HG03565 (cell line): Measurements from ENCODE around the gene PDLIM7.

Source experiments
- ATAC-seq: cut with Tn5 transposase; IDR thresholded peaks from one replicate; pipeline ENCODE4 v1.9.1; 2021; ENCODE audit warnings: mild to moderate bottlenecking, moderate library complexity; ENCODE audit not compliant: unreplicated experiment

PDLIM7 gene

DNA sequence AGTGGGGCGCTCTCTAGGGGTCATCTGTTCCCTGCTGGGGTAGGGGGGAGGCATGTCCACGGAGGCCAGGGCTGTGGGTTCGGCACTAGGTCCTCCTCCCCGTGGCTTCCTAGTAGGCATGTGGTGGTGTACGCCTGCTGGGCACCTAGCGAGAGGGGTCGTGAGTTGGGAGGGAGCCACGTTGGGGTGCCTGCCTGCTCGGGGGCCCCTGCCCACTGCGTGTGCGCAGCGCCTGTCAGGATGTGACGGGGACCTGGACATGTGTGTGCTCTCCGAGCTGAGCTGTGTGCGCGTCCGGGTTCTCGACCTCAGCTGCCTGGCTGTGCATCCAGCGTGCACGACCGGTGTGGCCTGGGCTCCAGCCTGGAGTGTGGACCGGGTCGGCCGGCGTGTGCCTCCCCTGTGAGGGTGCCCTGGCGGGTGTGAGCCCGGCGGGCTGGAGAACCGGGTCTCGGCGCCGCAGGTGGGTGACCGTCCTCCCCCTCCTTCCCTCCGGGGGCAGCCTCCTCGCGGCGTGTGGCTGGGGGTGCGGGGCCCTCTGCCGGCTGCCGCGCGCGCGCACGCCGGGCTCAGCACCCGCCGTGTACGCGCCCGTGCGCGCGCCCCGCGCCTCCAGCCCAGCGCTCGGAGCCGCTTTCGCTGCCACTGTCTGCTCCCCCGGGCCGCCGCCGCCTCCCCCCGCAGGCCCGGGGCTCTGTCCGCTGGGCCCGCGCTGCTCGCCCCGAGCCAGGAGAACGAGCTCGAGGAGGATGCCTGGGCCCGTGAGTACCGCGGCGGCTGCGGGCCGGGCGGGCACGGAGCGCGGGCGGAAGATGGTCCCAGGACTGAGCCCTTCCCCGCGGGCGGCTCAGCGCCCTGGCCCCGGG lies 51.0 kb downstream of the PDLIM7 start, which contains the start of gene PRR7:
Gene PRR7, plus strand, starts transcription at position 615 of the 866 bp plus-strand sequence. CDS start 8,254 bp downstream, outside the sequence.
- peak; percentile 48 for ATAC-seq

DNA sequence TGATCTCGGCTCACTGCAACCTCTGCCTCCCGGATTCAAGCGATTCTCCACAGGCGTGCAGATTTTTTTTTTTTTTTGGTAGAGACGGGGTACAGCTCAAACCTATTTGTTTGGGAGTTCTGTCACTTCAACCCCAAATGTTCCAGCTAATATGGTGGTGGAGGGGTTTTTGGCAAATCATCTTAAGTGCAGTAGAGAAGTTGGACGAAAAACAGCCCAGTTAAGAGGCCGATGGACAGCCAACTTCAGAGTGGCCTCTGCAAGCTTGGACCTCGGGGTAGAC lies 51.5 kb downstream of the PDLIM7 start:
- ATAC-seq: no peak

DNA sequence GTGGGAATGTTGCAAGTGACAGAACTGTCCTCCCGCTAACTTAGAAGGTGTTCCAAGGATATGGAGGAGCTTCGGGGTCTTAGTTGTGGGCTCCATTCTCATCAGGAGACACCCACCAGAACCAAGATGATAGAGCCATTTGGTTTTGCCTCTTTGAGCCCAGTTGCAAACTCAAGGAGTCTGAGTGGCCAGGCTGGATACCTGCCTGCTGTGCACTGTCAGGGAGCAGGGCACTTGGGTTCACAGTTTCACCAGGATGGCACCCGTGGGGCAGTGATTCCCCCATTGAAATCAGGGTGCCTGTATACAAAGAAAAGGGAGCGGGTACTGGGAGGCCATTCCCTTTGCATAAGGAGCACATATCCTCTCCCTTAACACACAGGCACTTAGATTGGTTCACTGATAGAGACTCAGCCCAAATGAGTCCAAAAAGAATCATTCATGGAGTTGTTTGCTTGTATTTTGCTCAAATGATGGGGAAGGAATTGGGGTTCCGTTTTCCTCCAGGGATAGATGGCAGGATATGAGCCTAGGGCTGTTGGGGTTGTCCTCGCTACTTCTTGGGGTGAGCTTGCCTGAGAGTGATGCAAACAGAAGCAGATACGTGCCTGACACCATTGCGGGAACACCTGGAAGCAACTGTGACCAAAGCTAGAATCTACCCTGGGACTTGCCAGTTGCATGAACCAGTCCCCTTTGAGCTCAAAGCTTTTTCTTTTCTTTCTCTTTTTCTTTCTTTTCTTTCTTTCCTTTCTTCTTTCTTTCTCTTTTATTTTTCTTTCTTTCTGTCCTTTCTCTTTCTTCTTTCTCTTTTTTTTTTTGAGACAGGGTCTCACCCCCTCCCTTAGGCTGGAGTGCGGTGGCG lies 52.1 kb downstream of the PDLIM7 start:
- ATAC-seq: no peak

DNA sequence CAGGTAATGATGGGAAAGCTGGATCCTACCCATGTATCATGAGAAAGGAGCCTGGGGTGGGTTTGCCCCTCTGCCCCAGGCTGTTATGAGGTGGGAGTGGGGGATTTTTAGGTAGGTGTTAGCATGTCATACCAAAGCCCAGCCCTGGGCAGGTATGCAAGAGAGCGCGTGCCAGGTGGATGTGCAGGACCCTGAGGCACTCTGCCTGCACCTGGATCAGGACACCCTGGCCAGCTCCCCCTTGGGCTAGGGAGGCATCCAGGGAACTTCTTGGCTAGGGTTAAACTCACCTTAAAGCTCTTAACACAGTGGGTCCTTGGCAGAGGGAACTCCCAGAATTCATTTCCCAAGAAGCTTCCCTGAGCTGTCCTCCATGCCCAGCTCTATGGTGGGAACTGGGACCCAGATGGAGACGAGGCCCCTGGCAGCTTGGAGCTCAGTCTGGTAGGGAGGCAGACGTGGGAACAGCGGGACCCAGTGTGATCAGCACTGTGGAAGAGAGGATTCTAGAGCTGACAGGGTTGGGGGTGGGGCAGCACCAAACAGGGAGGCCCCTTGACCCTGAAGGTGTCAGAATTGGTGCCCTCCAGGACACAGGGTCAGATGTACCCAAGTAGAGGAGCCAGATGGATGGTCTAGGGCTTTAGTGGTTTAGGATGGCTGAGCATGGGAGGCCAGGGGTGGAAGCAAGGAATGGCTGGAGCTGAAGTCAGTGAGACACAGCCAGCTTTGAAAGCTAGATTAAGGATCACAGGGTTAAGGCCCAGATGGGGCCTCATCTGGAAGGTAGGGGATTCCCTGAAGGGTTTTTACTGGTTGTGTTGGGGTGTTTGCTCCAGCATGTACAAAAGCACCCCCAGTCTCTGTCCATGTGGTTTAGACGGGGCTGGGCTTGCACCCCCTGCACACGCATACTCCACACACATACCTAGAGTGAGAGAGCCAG lies 53.0 kb downstream of the PDLIM7 start:
- no peak for ATAC-seq

DNA sequence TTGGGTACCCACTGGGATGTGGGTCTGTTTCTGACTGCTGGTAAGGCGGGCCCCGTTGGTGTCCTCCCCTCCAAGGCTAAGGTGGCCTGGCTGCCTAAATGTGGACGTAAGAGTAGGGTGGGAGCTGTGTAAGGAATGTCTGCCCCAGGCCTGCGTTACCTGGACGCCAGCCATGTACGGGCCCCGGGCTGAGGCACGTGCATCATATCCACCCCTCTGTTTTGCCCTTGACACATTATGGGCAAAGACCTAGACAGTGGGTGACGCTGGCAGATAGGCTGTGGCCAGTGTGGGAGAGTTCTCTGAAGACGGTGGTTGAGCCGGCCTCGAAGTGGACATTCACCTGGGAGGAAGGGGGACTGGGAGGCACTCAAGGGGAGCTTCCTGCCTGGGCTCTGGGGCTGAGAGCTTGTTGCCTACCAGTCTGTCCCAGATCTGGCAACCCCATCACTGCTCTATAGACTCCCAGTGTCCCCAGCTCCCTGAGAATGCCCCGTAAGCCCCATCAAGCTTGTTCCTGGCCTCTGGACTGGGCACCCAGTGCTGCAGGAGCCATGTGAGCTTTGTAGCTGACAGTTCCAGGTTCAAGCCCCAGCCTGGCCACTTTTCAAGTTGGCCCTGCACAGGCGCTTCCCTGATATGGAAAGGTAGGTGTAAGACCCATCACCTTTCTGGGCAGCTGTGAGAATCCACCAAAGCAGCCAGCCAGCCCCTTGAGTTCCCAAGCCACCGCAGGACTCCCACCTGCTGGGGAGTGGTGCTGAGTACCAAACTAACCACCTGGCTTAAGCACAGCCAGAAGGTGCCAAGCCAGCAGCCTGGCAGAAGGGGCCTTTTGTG lies 54.0 kb downstream of the PDLIM7 start:
- ATAC-seq: no peak

DNA sequence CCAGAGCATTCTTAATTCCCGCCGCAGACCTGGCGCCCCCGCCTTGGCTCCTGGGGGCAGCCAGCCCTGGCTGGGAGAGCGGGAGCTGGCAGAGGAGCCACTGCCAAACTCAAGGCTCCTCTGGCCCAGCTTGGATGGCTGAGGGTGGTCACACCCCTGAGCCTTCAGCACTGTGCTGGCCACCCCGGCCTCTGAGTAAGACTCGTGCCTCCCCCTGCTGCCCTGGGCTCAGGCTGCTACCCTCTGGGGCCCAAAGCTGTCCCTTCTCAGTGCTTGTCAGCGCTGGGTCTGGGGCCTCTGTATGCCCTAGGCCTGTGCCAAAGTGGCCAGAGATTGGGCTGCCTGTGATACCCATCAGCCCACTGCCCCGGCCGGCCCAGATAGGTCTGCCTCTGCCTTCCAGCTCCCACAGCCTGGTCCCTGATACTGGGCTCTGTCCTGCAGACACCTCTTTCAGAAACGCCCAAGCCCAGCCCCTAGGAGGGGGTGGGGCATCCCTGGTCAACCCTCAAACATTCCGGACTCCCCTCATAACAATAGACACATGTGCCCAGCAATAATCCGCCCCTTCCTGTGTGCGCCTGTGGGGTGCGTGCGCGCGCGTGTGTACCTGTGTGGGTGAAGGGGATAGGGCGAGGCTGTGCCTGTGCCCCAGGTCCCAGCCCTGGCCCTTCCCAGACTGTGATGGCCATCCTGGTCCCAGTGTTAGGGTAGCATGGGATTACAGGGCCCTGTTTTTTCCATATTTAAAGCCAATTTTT lies 55.2 kb downstream of the PDLIM7 start:
- ATAC-seq: no peak

DNA sequence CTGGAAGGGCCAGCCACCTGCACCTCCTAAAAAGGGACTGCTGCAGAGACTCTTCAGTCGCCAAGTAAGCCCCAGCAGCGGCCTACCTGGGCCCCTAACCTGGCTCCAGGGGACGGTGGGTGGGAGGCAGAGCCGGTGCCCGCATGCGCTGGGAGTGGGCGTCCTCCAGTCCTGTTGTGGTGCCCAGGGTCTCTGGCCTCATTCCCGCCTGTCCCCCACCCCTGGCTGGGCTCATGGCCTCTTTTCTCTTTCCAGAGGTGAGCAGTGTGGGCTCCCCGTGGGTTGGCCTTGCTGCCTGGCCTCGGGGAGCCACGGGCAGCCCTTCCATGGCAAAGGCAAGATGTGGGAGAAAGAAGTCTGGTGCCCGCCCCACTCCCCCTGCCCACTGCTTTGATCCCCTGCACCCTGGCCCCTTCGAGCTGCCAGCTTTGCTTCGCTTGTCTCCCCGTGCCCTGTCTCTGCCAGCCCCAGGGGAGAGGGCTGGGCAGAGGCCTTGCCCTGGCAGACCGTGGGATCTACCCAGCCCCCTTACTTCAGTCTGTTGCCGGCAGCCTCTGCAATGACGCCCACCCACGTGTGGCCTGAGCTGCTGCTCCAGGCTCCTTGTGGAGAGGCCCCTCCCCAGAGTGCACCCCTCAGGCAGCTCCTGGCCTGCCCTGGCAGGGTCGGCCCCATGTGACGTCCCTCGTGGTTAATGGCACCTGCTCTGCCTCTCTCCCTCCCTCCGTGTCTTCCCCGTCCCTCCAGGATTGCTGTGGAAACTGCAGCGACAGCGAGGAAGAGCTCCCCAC lies 56.2 kb downstream of the PDLIM7 start:
- ATAC-seq: no peak

DNA sequence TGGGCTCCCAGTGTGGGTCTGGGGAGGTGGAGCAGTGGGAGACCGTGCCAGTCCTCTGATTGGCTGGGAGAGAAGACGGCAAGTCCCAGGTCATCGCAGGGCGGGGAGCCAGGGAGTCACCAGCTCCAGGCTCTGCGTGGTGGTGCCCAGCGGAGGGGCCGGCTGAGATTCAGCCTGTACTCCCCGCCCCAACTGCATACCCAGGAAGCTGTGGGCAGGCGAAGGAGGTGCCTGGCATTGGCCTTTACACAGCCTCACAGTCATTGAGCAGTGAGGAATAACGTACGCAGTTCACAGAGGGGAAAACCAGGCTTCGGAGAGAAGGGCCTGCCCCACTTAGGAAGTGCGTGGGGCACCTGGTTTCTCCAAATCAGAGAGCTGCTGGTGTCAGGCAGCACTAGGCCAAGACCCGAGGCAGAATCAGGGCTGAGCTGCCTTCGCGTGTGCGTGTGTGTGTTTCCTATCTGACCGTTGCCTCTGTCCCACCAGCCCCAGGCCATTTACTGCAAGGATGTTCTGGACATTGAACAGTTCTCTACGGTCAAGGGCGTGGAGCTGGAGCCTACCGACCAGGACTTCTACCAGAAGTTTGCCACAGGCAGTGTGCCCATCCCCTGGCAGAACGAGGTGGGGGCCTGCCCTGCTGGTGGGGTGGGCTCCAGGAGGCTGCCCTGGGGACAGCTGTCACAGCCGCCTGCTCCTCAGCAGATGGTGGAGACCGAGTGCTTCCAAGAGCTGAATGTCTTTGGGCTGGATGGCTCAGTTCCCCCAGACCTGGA lies 57.0 kb downstream of the PDLIM7 start:
- no peak for ATAC-seq

DNA sequence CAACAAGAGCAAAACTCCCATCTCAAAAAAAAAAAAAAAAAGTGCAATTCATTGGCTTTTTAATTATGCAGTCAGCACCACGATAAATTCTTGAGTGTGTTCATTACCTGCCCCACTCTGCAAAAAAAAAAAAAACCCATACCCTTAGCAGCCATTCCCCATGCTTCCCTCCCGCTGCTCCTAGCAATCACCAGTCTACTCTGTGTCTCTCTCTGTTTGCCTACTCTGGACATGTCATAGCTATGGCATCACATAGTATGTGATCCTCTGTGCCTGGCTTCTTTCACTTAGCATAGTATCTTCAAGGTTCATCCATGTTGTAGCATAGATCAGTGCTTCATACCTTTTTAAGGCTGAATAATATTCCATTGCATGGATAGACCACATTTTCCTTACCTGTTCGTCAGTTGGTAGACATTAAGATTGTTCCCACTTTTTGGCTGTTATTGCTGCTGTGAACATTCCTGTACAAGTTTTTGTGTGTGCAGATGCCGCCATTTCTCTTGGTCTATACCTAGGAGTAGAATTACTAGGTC lies 57.8 kb downstream of the PDLIM7 start:
- no peak for ATAC-seq

DNA sequence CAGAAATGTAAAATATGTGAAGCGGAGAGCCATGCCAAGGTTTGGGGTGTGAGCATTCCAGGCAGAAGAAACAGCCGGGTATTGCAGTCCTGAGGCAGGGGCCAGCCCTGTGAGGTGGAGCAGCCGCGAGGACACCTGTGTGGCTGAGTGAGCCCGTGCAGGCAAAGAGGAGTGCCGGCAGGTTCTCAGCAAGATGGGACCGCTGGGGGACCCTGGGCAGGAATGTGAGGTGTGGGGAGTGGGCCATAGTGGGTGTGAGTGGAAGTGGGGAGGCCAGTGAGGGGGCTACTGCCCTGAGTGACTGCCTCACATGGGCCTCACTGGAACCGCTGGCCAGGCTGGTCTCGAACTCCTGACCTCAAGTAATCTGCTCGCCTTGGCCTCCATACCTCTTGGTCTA lies 58.9 kb downstream of the PDLIM7 start:
- no peak for ATAC-seq

DNA sequence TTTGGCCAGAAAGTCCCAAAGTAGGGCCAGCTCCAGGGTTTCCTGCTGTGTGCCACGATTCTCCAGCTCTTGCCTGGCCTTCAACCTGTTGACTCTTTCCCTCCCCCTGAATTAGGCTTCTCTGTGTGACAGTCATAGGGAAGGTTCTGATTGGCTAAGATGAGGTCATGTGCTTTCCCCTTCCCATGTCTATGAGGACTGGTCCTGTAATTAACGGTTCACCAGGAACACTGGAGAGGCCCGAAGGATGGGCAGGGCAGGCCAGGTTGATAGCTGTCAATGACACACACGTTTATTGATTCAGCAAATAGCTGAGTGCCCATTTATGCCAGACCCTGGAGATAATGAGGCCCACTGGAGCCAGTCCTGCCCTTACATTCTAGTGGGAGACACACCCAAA lies 59.8 kb downstream of the PDLIM7 start:
- ATAC-seq: no peak

DNA sequence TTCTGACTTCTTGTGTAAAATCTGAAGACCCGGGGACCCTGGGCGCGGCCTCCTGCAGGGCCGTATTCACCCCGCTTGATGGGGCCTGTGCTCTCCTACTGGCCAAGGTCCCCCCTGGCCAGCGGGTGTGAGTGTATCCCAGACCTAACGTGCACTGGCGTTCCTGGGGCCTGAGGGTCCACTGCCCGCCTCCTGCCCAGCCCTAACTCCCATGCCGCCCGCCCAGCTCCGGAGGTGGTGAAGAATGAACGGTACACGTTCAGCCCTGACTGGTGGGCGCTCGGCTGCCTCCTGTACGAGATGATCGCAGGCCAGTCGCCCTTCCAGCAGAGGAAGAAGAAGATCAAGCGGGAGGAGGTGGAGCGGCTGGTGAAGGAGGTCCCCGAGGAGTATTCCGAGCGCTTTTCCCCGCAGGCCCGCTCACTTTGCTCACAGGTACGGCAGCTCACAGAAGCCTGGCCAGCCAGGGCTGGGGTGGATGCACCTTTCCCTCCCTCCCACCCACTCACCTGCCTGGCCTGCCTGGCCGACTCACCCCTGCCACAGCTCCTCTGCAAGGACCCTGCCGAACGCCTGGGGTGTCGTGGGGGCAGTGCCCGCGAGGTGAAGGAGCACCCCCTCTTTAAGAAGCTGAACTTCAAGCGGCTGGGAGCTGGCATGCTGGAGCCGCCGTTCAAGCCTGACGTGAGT lies 61.4 kb downstream of the PDLIM7 start:
- ATAC-seq: no peak

DNA sequence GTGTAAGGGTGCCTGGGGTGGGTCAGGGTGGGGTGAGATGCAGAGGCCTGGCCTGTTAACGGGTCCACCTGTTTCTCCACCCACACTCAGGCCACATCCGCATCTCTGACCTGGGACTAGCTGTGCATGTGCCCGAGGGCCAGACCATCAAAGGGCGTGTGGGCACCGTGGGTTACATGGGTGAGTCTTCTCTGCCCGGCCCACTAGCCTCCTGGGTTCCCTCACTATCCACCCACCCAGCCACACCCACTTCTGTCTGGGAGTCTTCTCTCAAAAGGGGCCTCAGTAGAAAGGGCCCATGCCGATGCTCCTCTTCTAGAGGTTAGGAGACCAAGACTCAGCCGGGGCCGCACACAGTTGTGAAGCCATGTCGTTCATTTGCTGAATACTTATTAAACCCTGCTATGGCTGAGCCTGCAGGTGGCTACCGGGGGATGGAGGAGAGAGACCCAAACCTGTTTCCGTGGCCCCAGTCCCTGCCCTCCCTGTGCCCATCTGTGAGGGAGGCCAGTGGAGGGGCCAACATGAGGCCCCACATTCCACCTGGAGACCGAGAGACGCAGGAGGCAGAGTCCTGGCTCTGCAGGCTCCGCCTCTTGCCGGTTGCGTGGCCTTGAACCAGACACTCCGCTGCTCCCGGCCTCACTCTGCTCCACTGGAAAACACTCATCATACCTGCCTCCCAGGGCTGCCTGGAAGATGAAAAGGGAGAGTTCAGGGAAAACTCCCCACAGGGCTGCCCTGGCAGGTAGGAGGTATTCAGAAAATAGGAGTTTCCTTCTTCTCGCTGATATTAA lies 62.3 kb downstream of the PDLIM7 start:
- no peak for ATAC-seq

DNA sequence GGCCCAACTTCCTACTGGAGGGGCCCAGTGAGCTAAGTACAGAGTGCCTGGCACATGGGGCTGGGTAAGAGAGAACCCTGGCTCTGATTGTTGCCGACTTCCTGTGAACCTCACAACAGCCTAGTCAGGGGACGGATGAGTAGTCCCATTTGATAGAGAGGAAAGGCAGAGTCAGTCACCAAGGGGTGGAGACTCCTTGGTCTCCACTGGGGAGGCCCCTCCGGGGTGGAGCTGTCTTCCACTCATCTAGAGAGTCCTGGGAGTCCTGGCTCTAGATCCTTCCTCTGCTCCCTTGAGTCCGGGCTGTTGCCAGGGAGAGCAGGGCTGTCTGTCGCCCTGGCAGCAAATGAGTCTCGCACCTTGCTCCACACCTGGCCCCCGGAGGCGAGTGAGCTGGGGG lies 63.0 kb downstream of the PDLIM7 start:
- ATAC-seq: no peak

DNA sequence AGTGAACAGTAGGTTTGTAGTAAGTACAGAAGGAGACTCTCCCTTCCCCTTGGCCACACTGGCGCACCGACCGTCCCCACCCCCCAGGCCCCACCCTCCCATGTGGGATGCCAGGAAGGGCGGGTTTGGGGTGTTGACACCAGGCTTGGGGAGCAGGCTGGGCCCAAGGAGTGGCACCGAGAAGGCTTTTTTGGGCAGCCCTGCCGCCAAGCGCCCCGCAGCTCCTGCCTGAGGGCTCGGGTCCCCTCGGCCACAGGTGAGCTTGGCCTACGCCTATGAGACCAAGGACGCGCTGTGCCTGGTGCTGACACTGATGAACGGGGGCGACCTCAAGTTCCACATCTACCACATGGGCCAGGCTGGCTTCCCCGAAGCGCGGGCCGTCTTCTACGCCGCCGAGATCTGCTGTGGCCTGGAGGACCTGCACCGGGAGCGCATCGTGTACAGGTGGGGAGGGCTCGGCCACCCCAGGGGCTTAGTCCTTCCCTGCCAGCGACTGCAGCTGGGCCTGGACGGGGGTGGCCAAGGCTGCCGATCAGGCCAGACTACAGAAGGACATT lies 63.7 kb downstream of the PDLIM7 start:
- ATAC-seq: no peak
